ENCODE data around the gene RGP1.

Gene RGP1

GRCh38 chr9:35771943-35772342 is 22.9 kb downstream of the RGP1 start:
- no peak for DNase-seq (ENCODE audit: low read depth)

DNA sequence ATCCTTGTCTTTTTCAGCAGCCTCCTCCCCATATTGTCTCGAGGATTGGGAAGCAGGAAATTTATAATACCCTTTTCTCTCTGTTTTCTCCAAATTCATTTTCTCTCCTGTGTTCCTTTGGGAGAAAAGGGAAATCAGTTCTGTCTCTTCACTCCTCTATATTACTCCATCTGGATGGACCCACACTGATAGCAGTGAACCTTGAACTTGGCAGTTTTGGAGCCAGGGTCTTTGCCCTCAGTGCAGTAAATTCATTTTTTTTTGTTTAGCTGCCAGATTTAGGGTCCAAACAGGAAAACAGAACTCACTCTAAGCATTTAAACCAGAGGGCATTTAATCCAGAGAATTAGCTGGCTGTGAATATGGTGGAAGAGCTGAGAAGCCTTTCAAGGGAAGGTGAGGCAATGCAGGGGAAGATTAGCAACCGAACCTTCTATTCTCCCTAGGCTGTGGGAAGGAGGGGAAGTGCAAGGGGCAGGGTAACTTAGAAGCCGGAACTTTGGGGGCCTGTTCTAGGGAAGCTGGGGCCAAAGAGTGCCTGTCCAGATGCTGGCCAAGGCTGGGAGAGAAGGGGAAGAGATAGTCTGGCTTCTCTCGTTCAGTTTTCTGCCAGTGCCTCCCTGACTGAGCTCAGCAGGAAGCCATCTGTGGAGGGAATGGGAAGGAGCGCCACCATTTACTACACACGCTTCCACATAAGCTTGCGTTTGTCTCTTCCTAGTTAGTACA is 26.0 kb downstream of the RGP1 start:
- peak; percentile 24 for DNase-seq (ENCODE audit: low read depth)

DNA sequence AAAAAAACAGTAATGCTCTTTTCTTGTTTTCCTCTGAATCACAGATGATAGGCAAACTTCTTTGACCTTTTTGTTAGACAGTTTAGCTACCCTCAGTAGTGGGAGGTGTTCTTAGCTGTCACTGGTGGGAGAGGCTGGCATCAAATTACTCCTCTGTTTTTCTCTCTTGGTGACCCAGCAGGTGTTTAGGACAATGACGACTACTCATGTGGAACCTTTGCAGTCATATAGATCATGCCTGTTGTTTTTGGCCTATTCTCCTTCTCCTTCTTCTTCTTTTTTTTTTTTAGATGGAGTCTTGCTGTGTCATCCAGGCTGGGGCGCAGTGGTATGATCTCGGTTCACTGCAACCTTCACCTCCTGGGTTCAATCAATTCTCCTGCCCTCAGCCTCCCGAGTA is 26.9 kb downstream of the RGP1 start:
- DNase-seq (ENCODE audit: low read depth): no peak

- no peak for DNase-seq (ENCODE audit: low read depth)
Observed at GRCh38 chr9:35778496-35778895, 29.4 kb downstream of the RGP1 start.

DNA sequence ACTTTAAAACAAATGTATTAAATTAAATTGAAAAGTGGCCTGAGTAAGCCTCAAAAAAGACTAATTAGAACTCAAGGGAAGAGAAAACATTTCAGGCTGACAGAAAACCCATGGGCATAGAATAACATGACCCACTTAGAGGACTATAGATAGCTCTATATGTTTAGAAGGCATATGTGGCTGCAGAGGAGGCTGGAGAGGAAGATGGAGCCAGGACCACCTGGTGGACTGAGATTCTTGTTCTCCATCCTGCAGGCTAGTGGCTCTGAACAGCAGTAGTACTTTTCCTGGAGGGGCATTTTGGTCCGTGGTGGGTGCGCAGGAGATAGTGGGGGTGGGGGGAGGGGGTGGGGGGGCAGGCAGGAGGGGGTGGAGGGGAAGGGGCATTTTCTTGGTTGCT is 32.0 kb downstream of the RGP1 start:
- DNase-seq (ENCODE audit: low read depth): no peak

DNA sequence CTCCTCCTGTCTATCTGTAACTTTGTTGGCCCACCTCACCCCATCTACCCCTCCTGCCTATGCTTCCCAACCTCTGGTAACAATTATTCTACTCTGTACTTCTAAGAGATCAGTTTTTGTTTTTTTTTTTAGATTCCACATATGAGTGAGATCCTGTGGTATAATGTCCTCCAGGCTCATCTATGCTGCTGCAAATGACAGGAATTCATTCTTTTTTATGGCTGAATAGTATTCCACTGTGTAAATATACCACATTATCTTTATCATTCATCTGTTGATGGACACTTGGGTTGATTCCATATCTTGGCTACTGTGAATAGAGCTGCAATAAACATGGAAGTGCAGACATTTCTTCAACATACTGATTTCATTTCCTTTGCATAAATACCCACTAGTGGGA is 34.3 kb downstream of the RGP1 start:
- no peak for DNase-seq (ENCODE audit: low read depth)

- DNase-seq (ENCODE audit: low read depth): no peak
Observed at GRCh38 chr9:35789541-35789940, 40.5 kb downstream of the RGP1 start.

DNA sequence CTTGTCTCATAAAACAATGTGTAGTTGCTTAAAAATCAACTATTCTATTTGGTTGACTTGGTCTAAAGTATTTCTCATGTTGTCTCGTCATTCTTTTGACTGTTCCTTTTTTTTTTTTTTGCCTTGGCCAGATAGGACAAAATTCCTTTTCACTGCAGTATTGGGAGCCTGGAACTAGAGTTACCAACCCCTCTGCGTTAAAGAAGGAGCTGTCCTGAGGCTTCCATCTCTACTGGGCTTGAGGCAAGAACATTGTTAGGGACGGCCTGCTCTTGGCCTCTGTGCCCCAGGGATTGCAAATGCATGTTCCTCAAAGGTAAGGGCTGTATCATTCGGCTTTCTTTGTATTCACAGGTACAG is 40.9 kb downstream of the RGP1 start:
- DNase-seq (ENCODE audit: low read depth): no peak

DNA sequence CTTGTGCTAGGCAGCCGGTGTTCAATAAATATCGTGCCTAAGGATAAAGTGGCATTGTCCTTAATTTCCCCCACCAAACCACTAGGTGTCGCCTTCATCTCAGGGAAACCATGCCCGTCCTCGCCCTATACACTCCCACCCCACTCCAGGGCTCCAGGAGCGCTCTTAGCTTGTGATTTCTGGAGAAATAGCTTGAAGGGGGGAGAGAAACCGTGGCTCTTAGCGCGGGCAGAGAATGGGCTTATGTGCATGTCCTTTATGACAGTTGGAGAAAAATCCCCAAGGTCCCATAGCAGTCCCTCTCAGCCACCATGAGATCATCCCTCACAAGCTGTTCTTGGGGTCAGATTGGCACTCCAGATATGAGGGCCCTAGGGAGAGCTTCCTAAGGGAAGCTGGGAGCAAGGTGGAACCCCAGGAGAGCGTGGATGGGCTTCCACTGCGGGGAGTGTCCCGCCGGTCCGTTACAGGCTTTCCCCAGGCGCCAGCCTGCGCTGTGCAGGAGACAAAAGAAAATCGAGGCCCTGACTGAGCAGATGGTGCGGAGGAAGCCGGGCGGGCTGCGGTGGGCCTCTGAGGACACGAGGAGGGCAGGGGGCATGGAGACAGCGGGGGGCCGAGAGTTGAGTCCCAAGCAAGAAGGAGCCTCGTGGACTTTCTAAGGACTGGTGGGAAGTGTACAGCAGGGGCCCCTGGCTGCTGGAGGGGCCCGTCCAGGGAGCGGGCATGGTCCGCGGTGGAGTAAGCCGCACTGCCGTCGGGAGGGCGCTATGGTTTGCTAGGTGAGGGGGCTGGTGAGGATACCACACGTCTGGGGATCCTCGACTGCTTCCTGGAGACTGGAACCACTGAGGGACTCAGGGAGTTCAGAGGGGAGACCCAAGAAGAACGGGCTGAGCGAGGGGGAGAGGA is 41.6 kb downstream of the RGP1 start:
- peak; percentile 88 for DNase-seq (ENCODE audit: low read depth)

DNA sequence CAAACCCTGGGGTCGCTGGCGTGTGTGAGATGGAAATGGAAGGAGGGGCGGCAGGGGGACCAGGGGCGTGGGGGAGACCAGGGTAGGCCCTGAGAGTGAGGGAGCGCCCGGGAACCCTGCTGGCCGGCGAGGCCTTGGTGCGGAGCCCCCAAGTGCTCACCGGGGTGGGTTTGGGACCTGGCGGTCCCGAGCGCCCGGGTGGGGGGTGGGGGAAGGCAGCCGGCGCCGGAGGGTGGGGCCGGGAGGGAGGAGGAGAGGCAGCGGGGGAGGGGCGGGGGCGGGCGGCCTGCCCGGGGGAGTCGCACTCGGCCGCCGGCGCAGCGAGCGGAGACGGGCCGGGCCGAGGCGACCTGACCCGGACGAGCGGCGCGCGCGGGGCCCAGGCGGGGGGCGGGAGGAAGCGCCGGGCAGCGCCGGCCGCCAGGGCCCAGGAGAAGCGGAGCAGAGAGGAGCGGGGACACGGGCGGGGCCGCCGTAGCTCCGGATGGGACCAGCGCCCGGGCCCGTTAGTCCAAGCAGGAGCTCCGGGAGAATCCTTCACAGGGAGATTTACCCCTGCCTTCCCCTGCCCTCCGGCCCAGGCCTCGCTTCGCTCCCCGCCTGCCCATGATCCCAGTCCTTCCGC is 42.3 kb downstream of the RGP1 start, which contains the start of gene NPR2:
Gene NPR2, plus strand, starts transcription at position 295 of the 625 bp plus-strand sequence. CDS start 818 bp downstream, outside the sequence.
- peak; percentile 58 for DNase-seq (ENCODE audit: low read depth)

- no peak for DNase-seq (ENCODE audit: low read depth)
Observed at GRCh38 chr9:35792024-35792813, 43.1 kb downstream of the RGP1 start.

GRCh38 chr9:35792826-35793225 is 43.7 kb downstream of the RGP1 start:
- DNase-seq (ENCODE audit: low read depth): no peak

GRCh38 chr9:35793461-35793860 is 44.4 kb downstream of the RGP1 start:
- DNase-seq (ENCODE audit: low read depth): no peak

DNA sequence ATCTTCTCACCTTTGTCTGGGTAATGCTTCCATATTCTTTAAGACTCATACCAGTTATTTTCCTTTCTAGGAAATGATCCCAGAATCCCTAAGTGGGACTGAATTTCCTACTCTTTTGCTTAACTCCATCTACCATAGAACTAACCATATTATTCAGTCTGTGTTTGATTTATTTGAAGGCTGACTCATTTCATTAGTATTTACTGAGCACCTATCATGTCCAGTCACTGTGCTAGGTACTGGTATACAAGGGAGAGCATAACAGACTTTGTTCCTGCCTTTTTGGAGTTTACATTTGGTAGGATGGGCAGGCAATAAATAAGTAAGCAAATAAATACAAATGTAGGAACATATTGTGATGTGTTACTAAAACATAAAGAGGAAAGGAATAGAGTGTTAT is 46.6 kb downstream of the RGP1 start:
- no peak for DNase-seq (ENCODE audit: low read depth)

DNA sequence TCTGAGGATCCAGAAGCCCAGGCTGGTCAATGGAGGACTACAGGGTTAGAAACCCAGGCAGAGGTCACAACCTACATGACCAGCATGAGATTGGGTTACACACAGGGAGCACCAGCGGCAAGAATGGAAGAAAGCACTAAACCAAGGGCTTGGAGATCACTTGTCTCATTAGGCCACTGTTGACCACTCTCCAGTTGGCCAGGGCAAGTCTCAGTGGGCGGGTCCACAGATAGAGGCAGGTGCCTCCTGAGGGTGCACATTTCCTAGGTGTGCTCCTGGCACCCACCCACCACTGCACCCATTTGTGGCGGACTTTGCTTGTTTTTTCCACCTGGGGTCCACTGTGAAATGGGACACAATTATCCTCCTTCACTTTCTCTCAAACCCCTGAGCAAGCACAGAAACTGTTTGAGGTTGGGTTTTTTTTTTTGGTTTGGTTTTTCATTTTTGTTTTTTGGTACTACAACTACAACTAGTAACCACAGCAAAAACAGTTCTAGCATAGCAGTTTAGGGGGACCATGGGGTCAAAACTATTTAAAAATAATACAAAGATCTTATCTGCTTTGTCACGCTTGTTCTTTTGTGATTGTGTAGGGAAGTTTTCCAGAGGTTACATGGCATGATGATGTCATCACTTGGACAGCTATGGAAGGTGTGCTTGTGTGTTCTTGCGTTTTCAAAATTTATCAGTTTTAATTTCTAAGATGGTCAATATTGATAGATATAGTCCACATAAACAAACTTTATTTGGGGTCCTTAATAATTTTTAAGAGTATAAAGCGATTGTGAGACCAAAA is 48.4 kb downstream of the RGP1 start:
- no peak for DNase-seq (ENCODE audit: low read depth)

- peak; percentile 80 for DNase-seq (ENCODE audit: low read depth)
Observed at GRCh38 chr9:35798658-35799374, 49.7 kb downstream of the RGP1 start.

DNA sequence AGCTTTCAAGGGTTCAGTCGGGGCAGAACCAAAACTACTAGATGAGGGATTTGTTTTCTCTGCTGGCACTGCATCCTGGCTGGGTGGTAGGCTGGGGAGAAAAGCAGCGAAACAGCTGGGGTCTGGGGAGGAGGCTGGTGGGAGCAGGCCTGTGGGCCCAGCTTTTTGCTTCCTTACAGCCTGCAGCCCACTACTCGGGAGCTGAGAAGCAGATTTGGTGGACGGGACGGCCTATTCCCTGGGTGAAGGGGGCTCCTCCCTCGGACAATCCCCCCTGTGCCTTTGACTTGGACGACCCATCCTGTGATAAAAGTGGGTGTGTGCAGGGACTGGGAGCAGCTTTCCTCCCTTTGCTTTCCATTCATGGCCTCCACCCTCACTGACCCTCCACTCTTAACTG is 51.4 kb downstream of the RGP1 start:
- no peak for DNase-seq (ENCODE audit: low read depth)

GRCh38 chr9:35801328-35802128 is 52.4 kb downstream of the RGP1 start:
- DNase-seq (ENCODE audit: low read depth): no peak

- no peak for DNase-seq (ENCODE audit: low read depth)
Observed at GRCh38 chr9:35806101-35806500, 57.0 kb downstream of the RGP1 start.
